SU-DHL-6 (cell line): ENCODE measurements around the gene MYO15A.

ENCODE experiments used
- CTCF ChIP-seq: fragments of 200-600 bp; sonication (generic); IDR thresholded peaks from one replicate; pipeline ENCODE4 v1.5.1; 2017; ENCODE audit warnings: antibody characterized with exemption, mild to moderate bottlenecking, low read length, moderate library complexity; ENCODE audit not compliant: insufficient read depth, poor library complexity, severe bottlenecking
- EZH2phosphoT487 ChIP-seq: fragments of 200-600 bp; sonication (generic), shearing (Covaris generic); conservative IDR thresholded peaks from 2 replicates; pipeline ENCODE4 v1.6.1; 2018; ENCODE audit warnings: mild to moderate bottlenecking, antibody characterized with exemption, low read length, moderate library complexity, mixed read lengths

GRCh38 chr17:18071751-18072150 is 36.8 kb upstream of the MYO15A start:
- TF ChIP-seq CTCF (no peak), EZH2phosphoT487 (no peak)
